RWPE1 (cell line): ENCODE data around the gene E2F2.
A peak's percentile ranks its signal among the peaks of the same experiment; 100 is the strongest.

ENCODE experiments used
- CTCF ChIA-PET: fragments of 350-600 bp; sonication (Branson Sonifier 250); formaldehyde crosslinking; extraction: SDS; loops from one replicate; lab custom pipeline; 2021; lab: Yijun Ruan, JAX
- POLR2A ChIA-PET: fragments of 400-600 bp; formaldehyde crosslinking; extraction: SDS; loops from one replicate; lab custom pipeline; 2020; ENCODE audit warnings: antibody characterized with exemption; ENCODE audit not compliant: low non-redundant PET; lab: Yijun Ruan, JAX
- DNase-seq: peaks from one replicate; pipeline ENCODE4 v3.0.0; 2012; ENCODE audit warnings: low spot score
- H3K27ac ChIP-seq: fragments of 450-650 bp; 2 replicates; pipeline ENCODE4 v1.5.1; 2017
- CTCF ChIP-seq: fragments of 450-650 bp; conservative IDR thresholded peaks from 2 replicates; pipeline ENCODE4 v1.5.1; 2017; ENCODE audit warnings: low read depth, mild to moderate bottlenecking

The E2F2 gene

GRCh38 chr1:23575226-23575810, 44.3 kb upstream of the E2F2 start:
- POLR2A ChIA-PET: no interaction called here
- TF ChIP-seq CTCF: no peak
- CTCF ChIA-PET: interaction anchor here (0.7 kb wide), 1 partner anchor 45 kb away, joined by 3 read pairs; no protein-coding TSS in a partner anchor
- no peak overlapping the region for H3K27ac ChIP-seq
- DNase-seq: no peak

GRCh38 chr1:23574265-23574754, 43.3 kb upstream of the E2F2 start:
- H3K27ac ChIP-seq: no peak overlapping the region

GRCh38 chr1:23573574-23574182, 42.6 kb upstream of the E2F2 start:
- TF ChIP-seq CTCF: no peak
- no peak for DNase-seq
- POLR2A ChIA-PET: no interaction called here
- CTCF ChIA-PET: interaction anchor here (0.7 kb wide), 1 partner anchor 61 kb away, joined by 3 read pairs; no protein-coding TSS in a partner anchor
- H3K27ac ChIP-seq: no peak overlapping the region

More at GRCh38 chr1:23574265-23574754, 43.3 kb upstream of the E2F2 start:
- CTCF ChIA-PET: interaction anchor here (0.5 to 0.7 kb wide), 3 partner anchors 10 to 60 kb away, joined by 3 to 5 read pairs (median 3); no protein-coding TSS in a partner anchor
- DNase-seq: no peak
- no peak for TF ChIP-seq CTCF
- POLR2A ChIA-PET: no interaction called here

GRCh38 chr1:23571465-23571864, 40.4 kb upstream of the E2F2 start:
- no peak overlapping the region for H3K27ac ChIP-seq
- DNase-seq: no peak
- ChIA-PET POLR2A (no interaction called here), CTCF (no interaction called here)
- no peak for TF ChIP-seq CTCF

- POLR2A ChIA-PET: no interaction called here
- DNase-seq: no peak
- H3K27ac ChIP-seq: no peak overlapping the region
- CTCF ChIA-PET: no interaction called here
- no peak for TF ChIP-seq CTCF
Observed at GRCh38 chr1:23570001-23570691, 39.1 kb upstream of the E2F2 start.

- ChIA-PET CTCF (interaction anchor here (0.6 kb wide), 1 partner anchor 313 kb away, joined by 3 read pairs; no protein-coding TSS in a partner anchor), POLR2A (no interaction called here)
- DNase-seq: no peak
- peak overlapping the region; percentile 62 for H3K27ac ChIP-seq
- no peak for TF ChIP-seq CTCF
Observed at GRCh38 chr1:23568608-23569383, 37.8 kb upstream of the E2F2 start.
